Liver (tissue), 3 donors: ENCODE measurements around the gene SFPQ.

Experiments used
- CTCF ChIP-seq: fragments of 150-350 bp; IDR thresholded peaks from 2 replicates; pipeline ENCODE4 v1.5.1; 2017; ENCODE audit warnings: improper control_type of control experiment, low read depth, low read length; ENCODE audit not compliant: missing input control
- GABPA ChIP-seq, 2 donors: IDR thresholded peaks in 1 of 2; conservative IDR thresholded peaks in 1 of 2; 2 replicates each; pipeline ENCODE4 v1.6.1; 2016; ENCODE audit warnings: antibody characterized with exemption in 2 of 2, mild to moderate bottlenecking in 1 of 2, moderate library complexity in 1 of 2
- HNF4A ChIP-seq, 2 donors: conservative IDR thresholded peaks; 2 replicates each; pipeline ENCODE4 v1.6.1; 2016; ENCODE audit warnings: antibody characterized with exemption in 2 of 2, mild to moderate bottlenecking in 2 of 2
- JUND ChIP-seq, 2 donors: IDR thresholded peaks; 2 replicates each; pipeline ENCODE4 v1.6.1; 2016; ENCODE audit warnings: antibody characterized with exemption in 2 of 2
- NR2F2 ChIP-seq: IDR thresholded peaks from 2 replicates; pipeline ENCODE4 v1.6.1; 2016; ENCODE audit warnings: antibody characterized with exemption
- RAD21 ChIP-seq, 2 donors: IDR thresholded peaks; 2 replicates each; pipeline ENCODE4 v1.6.1; 2016; ENCODE audit warnings: antibody characterized with exemption in 2 of 2, mild to moderate bottlenecking in 2 of 2
- REST ChIP-seq: IDR thresholded peaks from 2 replicates; pipeline ENCODE4 v1.6.1; 2016; ENCODE audit warnings: antibody characterized with exemption, mild to moderate bottlenecking
- SP1 ChIP-seq: IDR thresholded peaks from 2 replicates; pipeline ENCODE4 v1.6.1; 2018; ENCODE audit warnings: antibody characterized with exemption, mild to moderate bottlenecking
- TAF1 ChIP-seq: conservative IDR thresholded peaks from 2 replicates; pipeline ENCODE4 v1.6.1; 2016; ENCODE audit warnings: antibody characterized with exemption, mild to moderate bottlenecking
- YY1 ChIP-seq: IDR thresholded peaks from 2 replicates; pipeline ENCODE4 v1.6.1; 2016; ENCODE audit warnings: antibody characterized with exemption, mild to moderate bottlenecking
- ZBTB33 ChIP-seq: IDR thresholded peaks from 2 replicates; pipeline ENCODE4 v1.6.1; 2016; ENCODE audit warnings: antibody characterized with exemption
- TF ChIP-seq, protein P1 (sequence below): IDR thresholded peaks from 2 replicates; pipeline ENCODE4 v1.6.1; 2016; ENCODE audit warnings: antibody characterized with exemption
- donor health status: healthy.
- donor health status: healthy.

DNA sequence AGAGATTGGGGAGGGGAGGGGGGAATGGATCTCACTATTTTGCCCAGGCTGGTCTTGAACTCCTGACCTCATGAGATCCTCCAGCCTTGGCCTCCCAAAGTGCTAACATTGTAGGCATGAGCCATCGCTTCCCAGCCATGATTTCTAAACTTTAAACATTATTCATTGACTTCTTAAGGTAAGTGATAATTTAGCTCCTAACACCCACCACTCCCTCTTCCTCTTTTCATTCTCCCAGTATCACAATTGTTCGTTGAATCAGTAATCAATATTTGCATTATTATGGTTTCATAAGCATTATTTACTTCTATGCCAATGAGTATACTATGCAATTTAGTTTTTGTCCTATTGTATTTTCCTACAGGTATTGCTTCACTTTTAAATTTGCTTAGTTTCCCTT, 33.6 kb upstream of the SFPQ start:
- TF ChIP-seq GABPA (IDR thresholded peaks at IDR 0.05 in 1 of 2, conservative IDR thresholded peaks at IDR 0.05 in 1 of 2) (no peak), CTCF (no peak), NR2F2 (no peak), SP1 (no peak), RAD21 (IDR thresholded peaks at IDR 0.05) (no peak), YY1 (no peak), TAF1 (no peak), ZBTB33 (no peak), JUND (IDR thresholded peaks at IDR 0.05) (no peak), REST (no peak), HNF4A (conservative IDR thresholded peaks at IDR 0.05) (no peak)
- TF ChIP-seq, protein P1, sequence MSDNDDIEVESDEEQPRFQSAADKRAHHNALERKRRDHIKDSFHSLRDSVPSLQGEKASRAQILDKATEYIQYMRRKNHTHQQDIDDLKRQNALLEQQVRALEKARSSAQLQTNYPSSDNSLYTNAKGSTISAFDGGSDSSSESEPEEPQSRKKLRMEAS: no peak
